Measurements from ENCODE around the gene MC1R.

Gene MC1R

GRCh38 chr16:89954462-89954861 lies 35.8 kb downstream of the MC1R start:
- no peak for DNase-seq
- peaks cover 27% of the 10 kb centered on the region for H3K36me3 ChIP-seq
- no peaks in the 10 kb centered on the region for H3K9me3 ChIP-seq
- peaks cover 8% of the 10 kb centered on the region; the same call in 1 of the 2 replicates for H3K4me1 ChIP-seq
- TF ChIP-seq CTCF (IDR thresholded peaks at IDR 0.05; ENCODE audit: low read depth, low read length), result no peak
- no peaks in the 10 kb centered on the region for H3K27me3 ChIP-seq
- no peak overlapping the region for H3K4me3 ChIP-seq (ENCODE audit: low read depth, low read length)

DNA sequence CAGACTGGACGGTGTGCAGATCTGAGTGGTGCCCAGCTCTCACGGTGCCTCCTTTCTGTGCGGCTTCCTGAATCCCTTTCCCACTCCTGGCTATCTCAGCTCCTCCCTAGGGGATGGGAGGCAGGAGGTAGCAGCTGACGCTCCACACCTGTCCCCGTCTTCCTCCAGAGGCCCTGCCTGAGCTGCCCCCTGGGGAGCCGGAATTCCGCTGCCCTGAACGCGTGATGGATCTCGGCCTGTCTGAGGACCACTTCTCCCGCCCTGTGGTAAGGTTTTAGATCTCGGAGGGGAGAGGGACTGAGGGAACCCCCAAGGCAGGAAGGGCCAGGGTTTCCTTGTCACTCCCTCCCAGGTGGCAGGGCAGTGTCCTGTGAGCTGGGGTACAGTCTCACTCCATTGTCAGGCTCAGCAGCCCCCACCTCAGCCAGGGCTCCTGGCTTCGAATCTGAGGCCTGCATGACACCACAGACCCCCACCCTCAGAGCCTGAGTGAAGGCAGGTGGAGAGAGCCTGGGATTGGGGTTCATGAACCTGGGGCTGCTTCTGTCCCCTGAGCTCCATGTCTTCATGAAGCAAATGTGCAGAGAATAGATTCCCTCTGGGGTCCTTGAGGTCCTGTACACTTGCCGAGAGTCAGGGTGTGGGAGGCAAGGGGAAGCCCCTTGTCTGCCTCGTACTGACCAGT lies 36.5 kb downstream of the MC1R start:
- H3K36me3 ChIP-seq, result peaks cover 34% of the 10 kb centered on the region
- DNase-seq, result no peak
- no peak for TF ChIP-seq CTCF (IDR thresholded peaks at IDR 0.05; ENCODE audit: low read depth, low read length)
- H3K9me3 ChIP-seq, result no peaks in the 10 kb centered on the region
- H3K27me3 ChIP-seq, result no peaks in the 10 kb centered on the region
- H3K4me3 ChIP-seq (ENCODE audit: low read depth, low read length), result no peak overlapping the region
- peaks cover 8% of the 10 kb centered on the region; the same call in 1 of the 2 replicates for H3K4me1 ChIP-seq

DNA sequence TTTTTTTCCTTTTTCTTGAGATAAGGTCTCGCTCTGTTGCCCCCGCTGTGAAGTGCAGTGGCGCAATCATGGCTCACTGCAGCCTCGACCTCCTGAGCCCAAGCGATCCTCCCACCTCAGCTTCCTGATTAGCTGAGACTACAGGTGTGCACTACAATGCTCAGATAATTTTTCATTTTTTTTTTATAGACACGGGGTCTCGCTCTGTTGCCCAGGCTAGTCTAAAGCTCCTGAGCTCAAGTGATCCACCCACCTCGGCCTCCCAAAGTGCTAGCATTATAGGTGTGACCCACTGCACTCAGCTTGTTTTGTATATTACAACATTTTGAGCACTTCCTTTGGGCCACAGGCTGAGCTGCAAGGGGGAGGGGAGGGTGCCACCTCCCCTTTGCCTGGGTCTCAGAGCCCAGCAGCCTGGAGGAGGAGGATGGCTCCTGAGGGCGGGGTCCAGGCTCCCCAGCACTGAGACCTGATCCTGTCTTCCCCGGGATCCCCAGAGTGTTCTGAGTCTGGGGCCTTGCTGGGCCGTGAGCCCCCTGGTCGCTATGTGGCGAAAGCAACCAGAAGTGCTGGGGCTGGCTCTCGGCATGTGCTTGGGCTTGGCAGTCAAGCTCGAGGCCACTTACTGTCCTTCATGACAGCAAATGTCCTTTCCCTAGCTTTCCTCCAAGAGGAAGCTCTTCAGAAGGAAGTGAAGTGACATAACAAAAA lies 38.0 kb downstream of the MC1R start:
- no peak for DNase-seq
- TF ChIP-seq CTCF (IDR thresholded peaks at IDR 0.05; ENCODE audit: low read depth, low read length), result no peak
- Histone ChIP-seq H3K27me3 (no peaks in the 10 kb centered on the region), H3K4me1 (peaks cover 8% of the 10 kb centered on the region; the same call in 1 of the 2 replicates), H3K4me3 (ENCODE audit: low read depth, low read length) (no peak overlapping the region), H3K9me3 (no peaks in the 10 kb centered on the region), H3K36me3 (peaks cover 45% of the 10 kb centered on the region)

DNA sequence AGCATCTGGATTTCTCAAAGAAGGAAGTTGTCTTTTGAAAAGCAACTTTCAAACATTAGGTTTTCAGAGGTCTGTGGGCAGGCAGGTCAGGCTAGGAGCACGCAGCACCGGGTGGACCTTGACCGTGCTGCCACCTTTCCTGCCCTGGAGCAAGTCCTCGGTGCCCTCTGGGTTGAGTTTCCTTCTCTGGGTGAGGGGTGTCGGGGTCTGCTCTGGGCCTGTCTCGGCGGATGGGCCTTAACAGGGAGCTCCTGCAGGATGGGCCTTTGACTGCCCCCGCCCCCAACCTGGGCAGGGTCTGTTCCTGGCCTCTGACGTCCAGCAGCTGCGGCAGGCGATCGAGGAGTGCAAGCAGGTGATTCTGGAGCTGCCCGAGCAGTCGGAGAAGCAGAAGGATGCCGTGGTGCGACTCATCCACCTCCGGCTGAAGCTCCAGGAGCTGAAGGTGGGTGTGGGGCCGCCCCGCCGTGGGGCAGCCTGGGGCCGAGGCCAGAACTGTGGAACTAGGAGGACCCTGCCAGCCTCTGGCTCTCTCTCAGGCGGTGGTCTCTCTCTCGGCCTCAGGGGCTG lies 38.6 kb downstream of the MC1R start:
- H3K4me3 ChIP-seq (ENCODE audit: low read depth, low read length), result no peak overlapping the region
- peaks cover 8% of the 10 kb centered on the region; the same call in 1 of the 2 replicates for H3K4me1 ChIP-seq
- no peaks in the 10 kb centered on the region for H3K27me3 ChIP-seq
- no peak for DNase-seq
- peaks cover 50% of the 10 kb centered on the region for H3K36me3 ChIP-seq
- no peaks in the 10 kb centered on the region for H3K9me3 ChIP-seq
- no peak for TF ChIP-seq CTCF (IDR thresholded peaks at IDR 0.05; ENCODE audit: low read depth, low read length)

GRCh38 chr16:89958068-89958467 lies 39.4 kb downstream of the MC1R start:
- Histone ChIP-seq H3K4me1 (peaks cover 8% of the 10 kb centered on the region; the same call in 1 of the 2 replicates), H3K4me3 (ENCODE audit: low read depth, low read length) (no peak overlapping the region), H3K27me3 (no peaks in the 10 kb centered on the region), H3K9me3 (no peaks in the 10 kb centered on the region), H3K36me3 (peaks cover 50% of the 10 kb centered on the region)
- peak; percentile 90 for DNase-seq
- TF ChIP-seq CTCF (IDR thresholded peaks at IDR 0.05; ENCODE audit: low read depth, low read length), result no peak

Measured in BE2C (cell line).